Fibroblast of the aortic adventitia (primary cell): ENCODE results near the gene IQCN. TPM values are rescaled to one million over a fixed set of nuclear protein-coding genes. Genes with fewer than 3 reads are reported as not detected.

Experiments used
- DNase-seq: peaks from one replicate; pipeline ENCODE4 v3.0.0-alpha.2; 2010; ENCODE audit warnings: low read depth
- H3K4me3 ChIP-seq: 2 replicates; pipeline ENCODE4 v1.5.1; 2011; ENCODE audit warnings: low read depth, mild to moderate bottlenecking, control low read depth, low read length, moderate library complexity
- total RNA-seq: library from RNA; depleted of rRNA; stranded (reverse); fragments of >200 nt; gene quantifications from 2 replicates; pipeline ENCODE4 v1.2.3, GENCODE V29; 2012; ENCODE audit warnings: low replicate concordance
- TF ChIP-seq, protein P1 (sequence below): IDR thresholded peaks from 2 replicates; pipeline ENCODE4 v1.5.1; 2011; ENCODE audit warnings: mild to moderate bottlenecking, low read length, control low read depth, inconsistent platforms; ENCODE audit not compliant: insufficient read depth

Gene IQCN
- total RNA-seq, 1 donor, result 1.5 TPM

DNA sequence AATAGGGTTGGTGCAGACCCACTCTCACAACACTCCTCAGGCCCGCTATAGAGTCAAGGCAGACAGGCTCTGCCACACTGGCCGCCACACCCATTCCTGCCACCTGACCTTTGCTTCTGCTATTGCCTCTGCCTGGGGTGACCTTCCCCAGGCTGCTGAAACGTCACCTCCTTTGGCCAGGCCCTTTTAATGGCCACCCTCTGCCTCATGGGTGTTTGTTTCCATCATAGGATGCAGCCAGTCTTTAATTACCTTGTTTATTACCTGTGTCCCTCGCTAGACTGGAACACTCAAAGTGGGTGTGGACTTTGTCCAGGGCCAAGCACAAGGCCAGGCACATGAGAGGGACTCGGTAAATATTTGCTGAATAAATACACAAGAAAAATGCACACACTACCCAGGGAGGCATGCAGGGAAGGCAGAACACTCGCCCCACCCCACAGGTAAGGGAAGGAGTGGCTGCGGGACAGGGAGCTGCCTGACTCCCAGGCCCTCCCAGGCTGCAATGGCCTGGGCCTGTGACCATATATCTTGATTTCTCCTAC is 45.4 kb upstream of the IQCN start:
- H3K4me3 ChIP-seq, result no peak overlapping the region
- DNase-seq, result no peak
- TF ChIP-seq, protein P1, sequence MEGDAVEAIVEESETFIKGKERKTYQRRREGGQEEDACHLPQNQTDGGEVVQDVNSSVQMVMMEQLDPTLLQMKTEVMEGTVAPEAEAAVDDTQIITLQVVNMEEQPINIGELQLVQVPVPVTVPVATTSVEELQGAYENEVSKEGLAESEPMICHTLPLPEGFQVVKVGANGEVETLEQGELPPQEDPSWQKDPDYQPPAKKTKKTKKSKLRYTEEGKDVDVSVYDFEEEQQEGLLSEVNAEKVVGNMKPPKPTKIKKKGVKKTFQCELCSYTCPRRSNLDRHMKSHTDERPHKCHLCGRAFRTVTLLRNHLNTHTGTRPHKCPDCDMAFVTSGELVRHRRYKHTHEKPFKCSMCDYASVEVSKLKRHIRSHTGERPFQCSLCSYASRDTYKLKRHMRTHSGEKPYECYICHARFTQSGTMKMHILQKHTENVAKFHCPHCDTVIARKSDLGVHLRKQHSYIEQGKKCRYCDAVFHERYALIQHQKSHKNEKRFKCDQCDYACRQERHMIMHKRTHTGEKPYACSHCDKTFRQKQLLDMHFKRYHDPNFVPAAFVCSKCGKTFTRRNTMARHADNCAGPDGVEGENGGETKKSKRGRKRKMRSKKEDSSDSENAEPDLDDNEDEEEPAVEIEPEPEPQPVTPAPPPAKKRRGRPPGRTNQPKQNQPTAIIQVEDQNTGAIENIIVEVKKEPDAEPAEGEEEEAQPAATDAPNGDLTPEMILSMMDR, result no peak

DNA sequence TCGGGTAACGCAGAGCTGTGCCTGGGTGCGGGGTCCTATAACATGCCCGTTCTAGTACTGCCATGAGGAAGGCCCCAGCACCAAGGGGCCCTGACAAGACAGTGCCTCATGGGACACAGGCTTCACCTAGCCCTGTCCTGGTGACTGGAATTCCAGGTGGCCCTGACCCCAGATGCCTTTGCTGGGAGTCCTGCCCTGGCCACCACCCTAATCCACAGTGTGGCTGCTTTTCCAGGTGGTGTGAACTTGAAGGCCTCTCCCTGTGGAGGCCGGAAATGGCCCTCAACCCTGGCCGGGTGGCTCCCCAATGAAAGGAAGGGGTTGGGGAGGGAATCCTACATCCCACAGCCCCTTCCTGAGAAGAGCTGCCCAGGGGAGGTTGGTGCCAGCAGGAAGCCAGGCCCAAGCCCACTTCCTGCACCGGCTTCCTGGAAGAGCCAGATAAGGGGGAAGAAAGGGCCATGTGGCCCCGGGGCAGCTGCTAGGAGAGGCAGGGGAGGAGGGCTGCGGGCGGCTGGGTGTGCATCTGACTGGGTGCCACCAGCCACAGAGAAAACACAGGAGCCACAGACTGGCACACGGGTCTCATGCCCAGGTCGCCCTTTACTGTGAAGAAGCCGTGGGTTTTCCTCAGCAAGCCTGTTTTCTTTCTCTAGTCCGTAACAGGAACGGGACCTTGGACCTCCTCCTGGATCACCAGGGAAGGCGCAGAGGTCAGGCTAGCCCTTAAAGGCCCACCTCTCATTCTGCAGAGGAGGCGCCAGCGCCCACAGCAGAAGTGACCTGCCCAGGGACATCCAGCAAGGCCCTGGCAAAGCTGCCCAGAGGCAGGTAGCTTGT is 43.9 kb upstream of the IQCN start:
- no peak for DNase-seq
- TF ChIP-seq, protein P1, result no peak
- no peak overlapping the region for H3K4me3 ChIP-seq

DNA sequence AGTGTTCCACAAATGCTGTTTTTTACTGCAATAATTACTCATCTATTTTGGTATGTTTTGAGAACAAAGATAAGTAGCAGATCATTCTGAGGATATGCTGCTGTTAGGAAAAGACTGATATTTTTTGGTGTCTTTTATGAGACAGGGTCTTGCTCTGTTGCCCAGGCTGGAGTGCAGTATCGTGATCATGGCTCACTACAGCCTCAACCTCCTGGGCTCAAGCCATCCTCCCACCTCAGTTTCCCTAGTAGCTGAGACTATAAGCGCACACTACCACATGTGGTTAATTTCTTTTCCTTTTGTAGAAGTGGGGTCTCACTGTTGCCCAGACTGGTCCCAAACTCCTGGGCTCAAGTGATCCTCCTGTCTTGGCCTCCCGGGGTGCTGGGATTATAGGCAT is 39.1 kb upstream of the IQCN start:
- DNase-seq, result no peak
- TF ChIP-seq, protein P1, result no peak
- no peak overlapping the region for H3K4me3 ChIP-seq

DNA sequence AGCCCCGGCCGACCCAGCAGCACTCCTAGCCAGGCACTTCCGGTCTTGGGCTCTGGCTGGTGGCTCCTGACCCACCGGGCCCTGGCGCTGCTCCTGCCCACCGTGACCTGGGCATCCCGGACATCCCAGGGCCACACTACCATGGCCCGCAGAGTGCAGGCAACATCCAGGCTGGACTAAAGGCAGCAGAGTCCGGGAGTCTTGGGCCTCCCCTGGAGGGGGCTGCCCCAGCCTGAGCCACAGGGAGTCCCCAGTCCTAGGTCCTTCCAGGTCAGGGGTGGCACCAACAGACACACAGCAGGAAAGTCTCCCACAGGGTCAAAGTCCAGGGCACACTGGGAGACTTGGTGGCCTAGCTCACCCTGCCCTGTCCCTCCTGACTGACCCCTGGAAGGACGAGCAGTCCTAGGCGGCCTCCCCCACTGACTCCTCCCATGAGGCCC is 37.9 kb upstream of the IQCN start:
- DNase-seq, result no peak
- TF ChIP-seq, protein P1, result no peak
- H3K4me3 ChIP-seq, result no peak overlapping the region

DNA sequence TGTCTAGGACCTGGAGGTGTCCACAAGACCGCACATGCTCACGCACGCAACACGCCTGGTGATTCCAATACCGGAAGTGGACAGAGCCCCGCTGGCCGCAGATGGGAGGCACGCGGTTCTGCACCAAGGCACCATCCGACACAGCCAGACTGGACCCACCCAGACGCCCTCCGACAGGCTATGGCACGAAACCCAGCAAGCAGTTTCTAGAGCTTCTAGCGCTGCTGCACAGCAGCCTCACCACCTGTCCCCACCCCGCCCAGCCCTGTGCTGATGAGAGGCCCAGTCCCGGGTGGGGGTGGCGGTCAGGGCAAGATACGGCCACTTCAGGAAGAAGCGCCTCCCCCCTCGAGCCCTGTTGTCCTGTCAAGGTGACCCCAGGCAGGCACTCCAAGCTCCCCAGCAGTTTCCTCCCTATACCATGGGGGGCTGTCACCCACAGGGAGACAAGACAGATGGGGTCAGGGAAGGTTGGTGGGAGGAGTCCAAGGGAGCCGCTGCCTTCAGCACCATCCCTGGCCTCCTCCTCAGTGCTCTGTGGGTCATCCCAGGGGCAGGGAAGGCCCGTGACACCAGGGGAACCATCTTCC is 37.3 kb upstream of the IQCN start:
- no peak overlapping the region for H3K4me3 ChIP-seq
- DNase-seq, result no peak
- TF ChIP-seq, protein P1, result no peak

DNA sequence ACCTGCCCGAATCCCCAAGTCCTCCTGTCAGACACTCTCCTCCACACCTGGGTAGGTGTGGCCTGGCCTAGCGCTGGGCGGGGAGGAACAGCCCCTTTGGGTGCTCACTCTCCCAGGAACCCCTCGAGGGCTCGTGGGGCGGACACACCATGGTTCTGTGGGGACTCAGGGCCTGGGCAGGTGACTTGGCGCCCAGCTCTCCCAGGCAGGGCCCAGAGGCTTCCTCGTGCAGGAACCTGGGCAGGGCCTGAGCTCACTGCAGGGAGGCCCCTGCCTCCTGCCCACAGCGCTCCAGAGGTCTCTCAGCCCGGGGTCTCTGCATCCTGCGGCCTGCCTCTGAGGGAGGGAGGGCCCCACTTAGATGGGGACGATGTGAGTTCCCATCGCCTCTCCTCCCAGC is 36.7 kb upstream of the IQCN start:
- TF ChIP-seq, protein P1, result no peak
- no peak overlapping the region for H3K4me3 ChIP-seq
- no peak for DNase-seq
